Measurements from ENCODE around the gene BMAL1.

The BMAL1 gene

DNA sequence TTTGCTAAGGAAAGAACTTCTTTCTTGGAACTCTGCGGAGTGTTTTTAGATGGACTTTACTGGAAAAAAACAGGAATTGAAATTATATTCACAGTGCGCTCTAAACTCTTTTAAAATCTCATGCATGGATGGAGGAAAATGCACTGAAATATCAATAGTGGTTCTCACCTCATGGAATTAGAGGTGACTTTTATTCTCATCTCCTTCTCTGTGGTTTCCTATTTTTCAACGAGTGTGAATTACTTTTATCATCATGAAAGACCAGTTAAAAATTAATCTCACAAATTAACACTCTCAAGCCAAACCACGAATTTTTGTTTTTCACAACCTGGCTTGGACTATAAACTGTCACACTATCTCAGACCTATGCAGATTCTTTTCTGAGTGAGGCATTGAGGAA is 16.6 kb downstream of the BMAL1 start:
- Histone ChIP-seq H3K4me2 (ENCODE audit: low read depth, low read length, poor library complexity, severe bottlenecking) (no peak overlapping the region), H3K9ac (ENCODE audit: low read length) (no peak overlapping the region), H3F3A (ENCODE audit: insufficient read depth) (no peaks in the 10 kb centered on the region), H3K9me2 (replicated peaks; ENCODE audit: insufficient read depth, low read length) (no peaks in the 10 kb centered on the region), H3K27ac (ENCODE audit: low read depth, low read length) (no peak overlapping the region), H2AFZ (ENCODE audit: low read depth, low read length, severe bottlenecking) (no peak overlapping the region), H4K20me1 (ENCODE audit: low read depth, low read length) (no peaks in the 10 kb centered on the region), H3K79me2 (ENCODE audit: insufficient read depth, low read length) (no peaks in the 10 kb centered on the region), H3K9me3 (ENCODE audit: insufficient read depth, low read length) (no peaks in the 10 kb centered on the region), H3K36me3 (ENCODE audit: low read length) (no peaks in the 10 kb centered on the region), H3K27me3 (ENCODE audit: low read length) (no peaks in the 10 kb centered on the region), H3K4me3 (ENCODE audit: insufficient read depth, low read length, poor library complexity, severe bottlenecking) (no peak overlapping the region)
- TF ChIP-seq, protein P1, sequence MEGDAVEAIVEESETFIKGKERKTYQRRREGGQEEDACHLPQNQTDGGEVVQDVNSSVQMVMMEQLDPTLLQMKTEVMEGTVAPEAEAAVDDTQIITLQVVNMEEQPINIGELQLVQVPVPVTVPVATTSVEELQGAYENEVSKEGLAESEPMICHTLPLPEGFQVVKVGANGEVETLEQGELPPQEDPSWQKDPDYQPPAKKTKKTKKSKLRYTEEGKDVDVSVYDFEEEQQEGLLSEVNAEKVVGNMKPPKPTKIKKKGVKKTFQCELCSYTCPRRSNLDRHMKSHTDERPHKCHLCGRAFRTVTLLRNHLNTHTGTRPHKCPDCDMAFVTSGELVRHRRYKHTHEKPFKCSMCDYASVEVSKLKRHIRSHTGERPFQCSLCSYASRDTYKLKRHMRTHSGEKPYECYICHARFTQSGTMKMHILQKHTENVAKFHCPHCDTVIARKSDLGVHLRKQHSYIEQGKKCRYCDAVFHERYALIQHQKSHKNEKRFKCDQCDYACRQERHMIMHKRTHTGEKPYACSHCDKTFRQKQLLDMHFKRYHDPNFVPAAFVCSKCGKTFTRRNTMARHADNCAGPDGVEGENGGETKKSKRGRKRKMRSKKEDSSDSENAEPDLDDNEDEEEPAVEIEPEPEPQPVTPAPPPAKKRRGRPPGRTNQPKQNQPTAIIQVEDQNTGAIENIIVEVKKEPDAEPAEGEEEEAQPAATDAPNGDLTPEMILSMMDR (IDR thresholded peaks at IDR 0.05; ENCODE audit: insufficient read depth, low read length, poor library complexity, severe bottlenecking): no peak
- no peak for TF ChIP-seq EZH2phosphoT487 (conservative IDR thresholded peaks at IDR 0.05; ENCODE audit: low read length)

DNA sequence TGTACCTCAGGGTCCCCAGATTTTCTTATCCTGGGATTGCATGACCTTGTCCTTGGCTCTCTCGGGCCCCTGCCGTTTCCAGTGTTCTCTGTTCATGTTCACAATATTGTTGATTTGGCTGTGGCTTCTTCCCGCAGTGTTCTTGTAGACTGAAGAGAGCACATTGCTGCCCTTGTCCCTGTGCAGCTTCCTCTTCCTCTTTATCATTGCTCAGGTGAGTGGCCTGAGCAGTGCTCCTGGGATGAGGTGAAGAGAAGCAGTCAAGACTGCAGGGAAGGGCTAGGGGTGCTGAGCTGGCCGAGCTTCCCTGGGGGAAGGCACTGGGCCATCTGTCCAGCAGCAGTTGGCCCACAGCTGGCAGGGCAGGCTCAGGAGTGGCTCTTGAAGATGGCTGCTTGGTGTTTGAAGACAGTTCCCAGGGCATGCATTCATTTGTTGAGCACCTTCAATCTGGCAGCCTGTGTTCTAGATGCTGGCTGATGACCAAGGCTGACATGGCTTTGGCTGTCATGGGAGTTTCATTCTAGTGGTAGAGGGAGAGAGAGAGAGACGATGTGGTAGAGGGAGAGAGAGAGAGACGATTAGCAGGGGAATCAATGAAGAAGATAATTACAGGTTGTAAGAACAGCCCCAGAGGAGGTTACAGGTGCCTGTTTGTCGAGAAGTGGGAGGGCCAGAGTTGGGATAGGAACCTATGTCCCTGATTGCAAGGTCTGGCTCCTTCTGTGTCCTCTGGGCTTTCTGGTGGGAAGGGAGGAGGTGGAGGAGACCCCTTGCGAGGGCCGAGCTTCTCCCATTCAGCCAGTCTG is 17.4 kb downstream of the BMAL1 start:
- Histone ChIP-seq H3K79me2 (ENCODE audit: insufficient read depth, low read length) (no peaks in the 10 kb centered on the region), H3K9me2 (replicated peaks; ENCODE audit: insufficient read depth, low read length) (no peaks in the 10 kb centered on the region), H3K27ac (ENCODE audit: low read depth, low read length) (no peak overlapping the region), H3K9ac (ENCODE audit: low read length) (no peak overlapping the region), H3K9me3 (ENCODE audit: insufficient read depth, low read length) (no peaks in the 10 kb centered on the region), H3K27me3 (ENCODE audit: low read length) (no peaks in the 10 kb centered on the region), H3K4me3 (ENCODE audit: insufficient read depth, low read length, poor library complexity, severe bottlenecking) (no peak overlapping the region), H3K36me3 (ENCODE audit: low read length) (no peaks in the 10 kb centered on the region), H3F3A (ENCODE audit: insufficient read depth) (no peaks in the 10 kb centered on the region), H4K20me1 (ENCODE audit: low read depth, low read length) (no peaks in the 10 kb centered on the region), H2AFZ (ENCODE audit: low read depth, low read length, severe bottlenecking) (no peak overlapping the region), H3K4me2 (ENCODE audit: low read depth, low read length, poor library complexity, severe bottlenecking) (no peak overlapping the region)
- TF ChIP-seq, protein P1 (IDR thresholded peaks at IDR 0.05; ENCODE audit: insufficient read depth, low read length, poor library complexity, severe bottlenecking): no peak
- TF ChIP-seq EZH2phosphoT487 (conservative IDR thresholded peaks at IDR 0.05; ENCODE audit: low read length): no peak

DNA sequence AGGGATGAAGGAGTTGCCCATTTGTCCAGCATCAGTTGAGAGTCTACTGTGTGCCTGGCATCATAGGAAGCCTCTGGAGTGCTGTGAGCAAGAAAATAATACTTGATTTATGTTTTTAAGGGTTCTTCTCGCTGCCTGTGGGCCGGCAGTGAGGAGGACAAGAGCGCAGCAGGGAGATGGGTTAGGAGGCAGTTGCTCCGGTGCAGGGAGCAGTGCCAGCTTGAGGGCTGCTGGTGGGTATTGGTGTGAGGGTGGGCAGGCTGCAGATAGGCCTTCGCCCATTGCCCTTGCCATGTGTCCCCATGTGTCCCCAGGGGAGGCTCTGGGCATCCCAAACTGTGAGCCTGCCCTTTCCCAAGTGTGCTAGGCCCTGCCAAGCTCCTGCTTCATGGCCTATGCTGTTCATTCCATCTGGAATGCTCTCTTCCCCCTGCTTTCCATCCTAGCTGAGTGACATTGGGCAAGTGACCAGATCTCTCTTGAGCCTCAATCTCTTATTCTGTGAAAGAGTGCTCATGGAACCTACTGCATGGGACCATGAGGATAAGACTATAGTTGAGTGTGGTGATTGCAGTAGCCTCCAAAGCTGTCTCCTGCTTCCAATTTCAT is 19.8 kb downstream of the BMAL1 start:
- TF ChIP-seq, protein P1 (IDR thresholded peaks at IDR 0.05; ENCODE audit: insufficient read depth, low read length, poor library complexity, severe bottlenecking): no peak
- H4K20me1 ChIP-seq (ENCODE audit: low read depth, low read length): no peaks in the 10 kb centered on the region
- H3K9me2 ChIP-seq (replicated peaks; ENCODE audit: insufficient read depth, low read length): no peaks in the 10 kb centered on the region
- no peak overlapping the region for H3K9ac ChIP-seq (ENCODE audit: low read length)
- H3K27ac ChIP-seq (ENCODE audit: low read depth, low read length): no peak overlapping the region
- no peak overlapping the region for H3K4me2 ChIP-seq (ENCODE audit: low read depth, low read length, poor library complexity, severe bottlenecking)
- no peak overlapping the region for H2AFZ ChIP-seq (ENCODE audit: low read depth, low read length, severe bottlenecking)
- H3K4me3 ChIP-seq (ENCODE audit: insufficient read depth, low read length, poor library complexity, severe bottlenecking): no peak overlapping the region
- H3K27me3 ChIP-seq (ENCODE audit: low read length): no peaks in the 10 kb centered on the region
- no peaks in the 10 kb centered on the region for H3K36me3 ChIP-seq (ENCODE audit: low read length)
- H3F3A ChIP-seq (ENCODE audit: insufficient read depth): no peaks in the 10 kb centered on the region
- no peaks in the 10 kb centered on the region for H3K9me3 ChIP-seq (ENCODE audit: insufficient read depth, low read length)
- no peaks in the 10 kb centered on the region for H3K79me2 ChIP-seq (ENCODE audit: insufficient read depth, low read length)

All from SU-DHL-6 (cell line).